Measurements from ENCODE around the gene PPP2R2D.

- TF ChIP-seq CTCF (conservative IDR thresholded peaks at IDR 0.05; ENCODE audit: low read depth, low read length) (no peak), EZH2phosphoT487 (IDR thresholded peaks at IDR 0.05; ENCODE audit: borderline replicate concordance, low read length) (no peak), EZH2 (IDR thresholded peaks at IDR 0.05; ENCODE audit: low read length, unreplicated experiment) (no peak)
Measured at GRCh38 chr10:131973160-131973951, 72.5 kb downstream of the PPP2R2D start.

All from PC-3 (cell line).